ENCODE measurements around the gene UQCR10. TPM values are rescaled to one million over a fixed set of nuclear protein-coding genes. Genes with fewer than 3 reads are reported as not detected.

Gene UQCR10
- total RNA-seq, 1 donor from 2014 or later = 65.8 TPM

DNA sequence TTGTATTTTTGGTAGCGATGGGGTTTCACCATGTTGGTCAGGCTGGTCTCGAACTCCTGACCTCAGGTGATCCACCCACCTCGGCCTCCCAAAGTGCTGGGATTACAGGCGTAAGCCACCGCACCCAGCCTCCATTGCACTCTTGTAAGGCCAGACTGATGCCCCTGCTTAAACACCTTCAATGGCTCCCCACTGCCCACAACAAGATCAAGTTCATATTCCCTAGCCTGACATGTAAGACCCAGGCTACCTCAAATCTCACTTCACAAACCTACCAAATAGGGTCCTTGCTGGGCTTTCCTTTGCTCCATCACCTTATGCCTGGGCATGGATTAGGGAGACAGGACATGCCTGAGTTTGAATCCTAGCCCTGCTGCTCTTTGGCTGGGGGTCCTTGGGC lies 13.1 kb downstream of the UQCR10 start:
- Histone ChIP-seq H3K36me3 (no peaks in the 10 kb centered on the region), H3K4me1 (peaks cover 36% of the 10 kb centered on the region), H3K9me3 (no peaks in the 10 kb centered on the region), H3K27ac (no peak overlapping the region), H3K27me3 (no peaks in the 10 kb centered on the region), H3K4me3 (no peak overlapping the region)
- intact Hi-C loops (cut with DNase I) = no loop called here
- no peak for TF ChIP-seq POLR2A (IDR thresholded peaks at IDR 0.05)
- no peak for TF ChIP-seq POLR2AphosphoS5 (IDR thresholded peaks at IDR 0.05; ENCODE audit: insufficient read depth in 1 of 2, low read depth in 1 of 2)
- TF ChIP-seq, protein P1, sequence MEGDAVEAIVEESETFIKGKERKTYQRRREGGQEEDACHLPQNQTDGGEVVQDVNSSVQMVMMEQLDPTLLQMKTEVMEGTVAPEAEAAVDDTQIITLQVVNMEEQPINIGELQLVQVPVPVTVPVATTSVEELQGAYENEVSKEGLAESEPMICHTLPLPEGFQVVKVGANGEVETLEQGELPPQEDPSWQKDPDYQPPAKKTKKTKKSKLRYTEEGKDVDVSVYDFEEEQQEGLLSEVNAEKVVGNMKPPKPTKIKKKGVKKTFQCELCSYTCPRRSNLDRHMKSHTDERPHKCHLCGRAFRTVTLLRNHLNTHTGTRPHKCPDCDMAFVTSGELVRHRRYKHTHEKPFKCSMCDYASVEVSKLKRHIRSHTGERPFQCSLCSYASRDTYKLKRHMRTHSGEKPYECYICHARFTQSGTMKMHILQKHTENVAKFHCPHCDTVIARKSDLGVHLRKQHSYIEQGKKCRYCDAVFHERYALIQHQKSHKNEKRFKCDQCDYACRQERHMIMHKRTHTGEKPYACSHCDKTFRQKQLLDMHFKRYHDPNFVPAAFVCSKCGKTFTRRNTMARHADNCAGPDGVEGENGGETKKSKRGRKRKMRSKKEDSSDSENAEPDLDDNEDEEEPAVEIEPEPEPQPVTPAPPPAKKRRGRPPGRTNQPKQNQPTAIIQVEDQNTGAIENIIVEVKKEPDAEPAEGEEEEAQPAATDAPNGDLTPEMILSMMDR (IDR thresholded peaks at IDR 0.05) = no peak
- no peak for DNase-seq (ENCODE audit: extremely low spot score in 2 of 2)

- TF ChIP-seq POLR2A (IDR thresholded peaks at IDR 0.05) = no peak
- no peak for TF ChIP-seq POLR2AphosphoS5 (IDR thresholded peaks at IDR 0.05; ENCODE audit: insufficient read depth in 1 of 2, low read depth in 1 of 2)
- TF ChIP-seq, protein P1 (IDR thresholded peaks at IDR 0.05) = no peak
- no peaks in the 10 kb centered on the region for H3K36me3 ChIP-seq
- peak overlapping the region; percentile 31 for H3K27ac ChIP-seq
- no peak overlapping the region for H3K4me3 ChIP-seq
- no peaks in the 10 kb centered on the region for H3K27me3 ChIP-seq
- intact Hi-C loops (cut with DNase I) = no loop called here
- no peak for DNase-seq (ENCODE audit: extremely low spot score in 2 of 2)
- H3K9me3 ChIP-seq = no peaks in the 10 kb centered on the region
- H3K4me1 ChIP-seq = peaks cover 38% of the 10 kb centered on the region
Measured at GRCh38 chr22:29780748-29781676, 13.8 kb downstream of the UQCR10 start.

DNA sequence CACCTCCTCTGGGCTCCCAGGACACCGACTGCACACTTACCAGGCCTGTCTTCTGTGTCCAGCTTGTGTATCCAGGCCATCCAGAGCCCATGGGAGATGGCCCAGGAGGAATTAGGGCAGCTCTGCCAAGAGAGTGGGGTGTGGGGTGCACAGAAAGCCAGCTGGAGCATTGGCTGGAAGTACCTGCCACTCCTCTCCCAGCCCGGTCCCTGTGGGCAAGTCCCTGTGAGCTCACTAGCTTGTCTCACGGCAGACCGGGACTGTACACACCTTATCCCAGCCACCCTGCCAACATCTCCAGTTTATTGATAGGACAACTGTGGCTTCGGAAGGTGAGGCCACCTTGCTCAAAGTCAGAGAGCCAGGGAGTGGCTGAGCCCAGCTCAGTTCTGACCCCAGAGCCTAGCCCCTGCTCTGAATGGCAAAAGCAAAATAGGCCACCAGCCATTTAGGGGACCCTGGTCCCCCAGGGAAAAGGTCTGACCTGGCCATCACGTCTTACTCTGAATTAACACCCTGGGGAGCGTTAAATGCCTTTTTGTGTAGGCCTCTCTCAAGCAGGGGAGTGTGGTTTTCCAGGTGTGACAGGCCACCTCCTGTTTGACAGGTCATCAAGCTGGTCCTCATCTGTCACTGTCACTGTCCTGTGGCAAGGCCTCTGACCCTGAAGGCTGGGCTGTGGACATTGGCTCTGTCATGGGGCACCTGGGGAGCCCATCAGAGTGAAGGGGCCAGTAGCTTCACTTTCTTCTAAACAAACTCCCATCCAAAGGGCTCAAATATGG lies 15.1 kb downstream of the UQCR10 start:
- H3K36me3 ChIP-seq = no peaks in the 10 kb centered on the region
- no peak overlapping the region for H3K4me3 ChIP-seq
- H3K4me1 ChIP-seq = peaks cover 38% of the 10 kb centered on the region
- no peak for DNase-seq (ENCODE audit: extremely low spot score in 2 of 2)
- no peaks in the 10 kb centered on the region for H3K27me3 ChIP-seq
- TF ChIP-seq, protein P1 (IDR thresholded peaks at IDR 0.05) = no peak
- no peak for TF ChIP-seq POLR2AphosphoS5 (IDR thresholded peaks at IDR 0.05; ENCODE audit: insufficient read depth in 1 of 2, low read depth in 1 of 2)
- no peak for TF ChIP-seq POLR2A (IDR thresholded peaks at IDR 0.05)
- intact Hi-C loops (cut with DNase I) = no loop called here
- H3K27ac ChIP-seq = peak overlapping the region; percentile 31
- no peaks in the 10 kb centered on the region for H3K9me3 ChIP-seq

DNA sequence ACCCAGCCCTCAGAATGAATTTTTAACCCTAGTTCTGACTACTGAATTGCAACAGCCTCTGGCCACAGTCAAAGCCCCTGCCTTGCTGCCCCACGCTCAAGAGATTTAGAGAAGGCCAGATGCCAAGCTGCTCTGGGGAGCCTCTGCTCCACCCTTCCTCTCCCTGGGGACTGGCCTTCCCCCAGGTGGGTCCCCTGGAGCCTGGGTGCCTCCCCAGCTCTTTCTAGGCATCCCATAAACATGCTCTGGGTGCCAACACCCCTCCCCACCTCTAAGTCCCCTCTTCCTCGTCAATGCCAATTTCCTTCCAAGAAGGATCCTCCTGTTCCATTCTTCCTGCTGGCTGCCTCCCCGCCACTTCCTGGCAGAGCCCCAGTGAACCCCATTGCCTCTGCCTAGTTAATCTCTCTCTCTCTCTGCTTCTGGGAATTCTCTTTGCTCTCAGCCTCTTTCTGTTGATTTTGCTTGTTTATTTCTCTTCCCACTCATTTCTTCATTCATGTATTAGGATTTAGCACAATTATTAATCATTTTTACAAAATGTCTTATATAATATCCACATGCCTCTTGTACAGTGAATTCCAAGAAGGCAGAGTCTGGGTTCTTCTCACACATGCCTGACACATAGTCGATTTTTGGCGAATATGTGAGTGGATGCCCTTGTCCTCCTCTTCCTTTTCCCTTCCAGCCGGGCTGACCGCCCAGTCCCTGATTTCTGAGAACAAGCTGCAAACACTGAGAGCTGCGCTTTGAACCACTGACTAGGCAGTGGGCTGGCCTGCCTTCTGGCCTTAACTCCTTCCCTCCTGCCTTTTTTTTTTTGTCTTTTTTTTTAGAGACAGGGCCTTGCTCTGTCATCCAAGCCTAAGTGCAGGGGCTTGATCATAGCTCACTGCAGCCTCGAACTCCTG lies 17.5 kb downstream of the UQCR10 start:
- H3K9me3 ChIP-seq = no peaks in the 10 kb centered on the region
- no peak for DNase-seq (ENCODE audit: extremely low spot score in 2 of 2)
- peak overlapping the region; percentile 60 for H3K27ac ChIP-seq
- TF ChIP-seq POLR2A (IDR thresholded peaks at IDR 0.05) = no peak
- no peak for TF ChIP-seq POLR2AphosphoS5 (IDR thresholded peaks at IDR 0.05; ENCODE audit: insufficient read depth in 1 of 2, low read depth in 1 of 2)
- TF ChIP-seq, protein P1 (IDR thresholded peaks at IDR 0.05) = no peak
- H3K27me3 ChIP-seq = no peaks in the 10 kb centered on the region
- peaks cover 38% of the 10 kb centered on the region for H3K4me1 ChIP-seq
- H3K4me3 ChIP-seq = no peak overlapping the region
- peaks cover 0 to 19% of the 10 kb centered on the region in 2 donors for H3K36me3 ChIP-seq
- intact Hi-C loops (cut with DNase I) = no loop called here
